Measurements from ENCODE around the gene ECM1.

GRCh38 chr1:150493175-150493574 lies 14.7 kb upstream of the ECM1 start:
- no peak for TF ChIP-seq CTCF (IDR thresholded peaks at IDR 0.05)
- no peak for TF ChIP-seq ZFX (IDR thresholded peaks at IDR 0.05; ENCODE audit: borderline replicate concordance)

Measured in 22Rv1 (cell line).